BLaER1 treated with 17β-estradiol and CSF1 and Interleukin-3, amounts not matched to agents 10 nM and 100 nM (cell line): ENCODE results near the gene EFNA5.

Experiments used
- H3K27ac ChIP-seq, 11 experiments: shearing (Covaris generic); formaldehyde crosslinking; 2 replicates each; pipeline ENCODE4 v1.8.1; 2022
- H3K27me3 ChIP-seq, 11 experiments: shearing (Covaris generic); formaldehyde crosslinking; 2 replicates each; pipeline ENCODE4 v1.8.1; 2022
- H3K36me3 ChIP-seq, 11 experiments: shearing (Covaris generic); formaldehyde crosslinking; 2 replicates each; pipeline ENCODE4 v1.8.1; 2022
- H3K4me1 ChIP-seq, 10 experiments: shearing (Covaris generic); formaldehyde crosslinking; 2 replicates each; pipeline ENCODE4 v1.8.1; 2022
- H3K4me2 ChIP-seq, 11 experiments: shearing (Covaris generic); formaldehyde crosslinking; 2 replicates each; pipeline ENCODE4 v1.8.1; 2022
- H3K4me3 ChIP-seq, 10 experiments: shearing (Covaris generic); formaldehyde crosslinking; 2 replicates each; pipeline ENCODE4 v1.8.1; 2022
- H3K9ac ChIP-seq, 11 experiments: shearing (Covaris generic); formaldehyde crosslinking; 2 replicates each; pipeline ENCODE4 v1.8.1; 2022
- H3K9me3 ChIP-seq, 11 experiments: shearing (Covaris generic); formaldehyde crosslinking; replicated peaks in 1 of 11; 2 replicates each; pipeline ENCODE4 v1.8.1; 2022
- H4K20me1 ChIP-seq, 11 experiments: shearing (Covaris generic); formaldehyde crosslinking; 2 replicates each; pipeline ENCODE4 v1.8.1; 2022
- Cebpa-rat ChIP-seq, 11 experiments: shearing (Covaris generic); IDR thresholded peaks; 2 replicates each; pipeline ENCODE4 v1.8.1; 2022

Gene EFNA5

DNA sequence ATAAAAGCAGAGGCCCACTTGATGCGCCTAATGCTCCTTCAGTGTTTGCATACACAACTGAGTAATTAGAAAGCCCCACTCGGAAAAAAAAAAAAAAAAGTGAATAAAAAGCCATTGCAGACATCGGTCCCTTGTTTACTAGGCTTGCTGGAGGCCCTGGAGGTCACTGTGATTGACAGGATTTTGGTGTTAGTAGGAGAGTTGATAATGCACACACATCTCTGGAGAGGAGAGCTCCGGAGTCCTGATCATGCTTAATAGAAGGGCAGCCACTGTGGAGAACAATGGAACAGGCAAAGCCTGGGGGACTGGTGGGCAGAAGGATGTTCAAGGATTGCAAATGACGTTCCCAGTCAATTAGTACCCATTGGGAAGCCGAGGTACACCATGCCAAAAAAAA, 152.5 kb downstream of the EFNA5 start:
- Histone ChIP-seq H4K20me1 (no peaks in the 10 kb centered on the region), H3K4me1 (peaks cover 0 to 20% (median 6%) of the 10 kb centered on the region in 10 experiments; a peak in 8 of 20 replicates), H3K9me3 (no peaks in the 10 kb centered on the region), H3K27me3 (no peaks in the 10 kb centered on the region), H3K27ac (no peak overlapping the region), H3K36me3 (no peaks in the 10 kb centered on the region), H3K4me2 (no peak overlapping the region), H3K9ac (no peak overlapping the region), H3K4me3 (no peak overlapping the region)
- TF ChIP-seq Cebpa-rat (IDR thresholded peaks at IDR 0.05): no peak

DNA sequence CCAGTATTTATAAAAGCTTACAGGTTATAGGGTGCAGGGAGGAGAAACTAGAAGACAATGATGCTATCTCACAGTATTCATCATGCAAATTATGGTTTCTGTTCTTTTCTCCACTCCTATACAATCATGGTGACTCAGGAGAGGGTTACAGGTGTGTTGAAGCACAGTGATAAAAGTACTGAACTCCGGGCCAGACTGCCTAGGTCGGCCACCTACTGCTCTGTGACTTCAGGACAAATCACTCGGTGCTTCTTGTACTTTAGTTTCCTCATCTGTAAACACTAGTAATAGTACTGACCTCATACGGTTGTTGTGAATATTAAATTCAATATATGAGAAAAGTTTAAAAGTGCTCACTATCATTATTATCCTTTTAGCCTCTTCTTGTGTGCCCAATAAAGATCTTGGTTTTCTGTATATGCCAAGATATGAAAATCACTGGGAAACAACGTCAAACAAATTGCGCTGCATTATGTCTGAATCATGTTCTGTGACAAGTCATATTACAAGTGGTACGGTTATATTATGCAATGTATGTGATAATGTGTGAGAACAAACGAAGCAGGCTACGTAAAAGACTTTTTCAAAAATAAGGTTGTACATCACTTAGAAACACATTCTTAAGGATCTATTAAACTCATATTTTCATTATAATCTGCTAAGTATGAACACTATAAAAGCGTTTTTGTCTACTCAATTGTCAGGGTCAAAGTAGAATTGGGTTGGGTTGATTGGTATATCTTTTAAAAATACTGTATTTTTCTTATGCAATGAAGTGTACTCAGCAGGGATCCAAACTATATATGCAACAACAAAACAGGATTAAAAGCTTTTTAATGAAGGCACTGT, 153.3 kb downstream of the EFNA5 start:
- Histone ChIP-seq H3K36me3 (no peaks in the 10 kb centered on the region), H3K4me2 (no peak overlapping the region; a peak in 1 of 22 replicates), H3K4me1 (peaks cover 0 to 20% (median 6%) of the 10 kb centered on the region in 10 experiments; a peak in 8 of 20 replicates), H3K4me3 (no peak overlapping the region), H3K9me3 (no peaks in the 10 kb centered on the region), H4K20me1 (no peaks in the 10 kb centered on the region), H3K27ac (no peak overlapping the region), H3K9ac (no peak overlapping the region), H3K27me3 (no peaks in the 10 kb centered on the region)
- no peak for TF ChIP-seq Cebpa-rat (IDR thresholded peaks at IDR 0.05)

DNA sequence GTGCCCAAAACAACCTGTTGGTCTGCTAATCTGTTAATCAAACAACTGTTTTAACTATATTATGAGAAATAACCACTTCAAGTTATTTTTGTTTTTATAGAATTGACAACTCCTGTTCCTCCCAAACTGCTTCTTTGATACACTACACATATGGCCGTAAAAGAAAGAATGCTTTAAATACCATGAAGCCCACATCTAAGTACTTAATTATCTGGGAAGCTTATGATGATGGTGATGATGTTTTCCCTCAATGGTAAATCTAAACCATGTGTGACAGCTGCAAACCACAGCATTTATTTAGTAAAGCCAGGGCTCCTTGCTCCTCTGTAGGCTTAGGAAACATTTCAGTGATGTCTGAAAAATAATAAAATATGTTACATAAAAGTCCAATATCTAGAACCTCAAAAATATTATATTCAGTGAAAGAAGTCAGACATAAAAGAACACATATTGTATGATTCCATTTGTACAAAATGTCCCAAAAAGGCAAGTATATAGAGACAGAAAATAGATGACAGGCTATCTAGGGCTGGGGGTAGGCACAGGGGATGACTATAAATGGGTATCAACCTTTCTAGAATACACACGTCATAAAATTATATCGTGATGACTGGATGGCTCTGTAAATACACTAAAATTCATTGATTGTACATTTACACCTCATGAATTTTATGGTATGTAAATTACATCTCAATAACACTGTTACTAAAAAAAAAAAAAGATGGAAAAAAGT, 154.1 kb downstream of the EFNA5 start:
- no peaks in the 10 kb centered on the region for H3K27me3 ChIP-seq
- H3K9me3 ChIP-seq: no peaks in the 10 kb centered on the region
- H3K4me3 ChIP-seq: no peak overlapping the region
- TF ChIP-seq Cebpa-rat (IDR thresholded peaks at IDR 0.05): no peak
- H4K20me1 ChIP-seq: no peaks in the 10 kb centered on the region
- no peaks in the 10 kb centered on the region for H3K36me3 ChIP-seq
- H3K27ac ChIP-seq: no peak overlapping the region
- H3K4me1 ChIP-seq: peaks cover 0 to 20% (median 6%) of the 10 kb centered on the region in 10 experiments; a peak in 8 of 20 replicates
- H3K9ac ChIP-seq: no peak overlapping the region
- peak overlapping the region in 4 of 11 experiments; percentile 3 to 30 (median 14); a peak in 5 of 22 replicates for H3K4me2 ChIP-seq

GRCh38 chr5:107515521-107516080, 155.1 kb downstream of the EFNA5 start:
- H3K36me3 ChIP-seq: no peaks in the 10 kb centered on the region
- H3K4me1 ChIP-seq: peaks cover 0 to 20% (median 6%) of the 10 kb centered on the region in 10 experiments; a peak in 8 of 20 replicates
- no peak overlapping the region for H3K4me3 ChIP-seq
- no peaks in the 10 kb centered on the region for H3K9me3 ChIP-seq
- H4K20me1 ChIP-seq: no peaks in the 10 kb centered on the region
- H3K27me3 ChIP-seq: no peaks in the 10 kb centered on the region
- H3K27ac ChIP-seq: no peak overlapping the region
- H3K9ac ChIP-seq: no peak overlapping the region
- TF ChIP-seq Cebpa-rat (IDR thresholded peaks at IDR 0.05): no peak
- H3K4me2 ChIP-seq: peak overlapping the region in 3 of 11 experiments; percentile 7 to 30 (median 21); a peak in 4 of 22 replicates

DNA sequence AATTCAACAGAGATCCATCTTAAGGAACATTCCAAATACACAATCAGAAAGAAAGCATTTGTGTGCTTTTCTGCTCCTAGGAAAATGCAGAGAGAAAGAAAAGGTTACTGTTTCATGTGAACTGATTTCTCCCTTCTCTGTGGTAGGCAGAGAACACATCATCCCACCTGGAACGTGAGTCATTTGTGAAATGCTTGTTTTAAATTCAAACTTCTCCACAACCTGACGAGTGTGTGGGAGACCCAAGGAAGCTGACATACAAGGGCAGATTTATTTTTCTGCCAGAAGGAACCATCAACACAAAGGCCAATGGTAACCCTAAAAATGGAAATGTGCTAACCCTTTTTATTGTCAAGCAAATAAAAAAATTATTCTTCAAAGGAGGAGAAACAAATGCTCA, 156.4 kb downstream of the EFNA5 start:
- Histone ChIP-seq H3K27ac (no peak overlapping the region), H3K9ac (no peak overlapping the region), H3K4me1 (peaks cover 0 to 20% (median 6%) of the 10 kb centered on the region in 10 experiments; a peak in 8 of 20 replicates), H3K9me3 (no peaks in the 10 kb centered on the region), H4K20me1 (no peaks in the 10 kb centered on the region), H3K4me3 (no peak overlapping the region), H3K36me3 (no peaks in the 10 kb centered on the region), H3K4me2 (peak overlapping the region in 7 of 11 experiments; percentile 7 to 44 (median 27); a peak in 7 of 22 replicates), H3K27me3 (no peaks in the 10 kb centered on the region)
- no peak for TF ChIP-seq Cebpa-rat (IDR thresholded peaks at IDR 0.05)

- Histone ChIP-seq H3K27ac (no peak overlapping the region), H4K20me1 (no peaks in the 10 kb centered on the region), H3K27me3 (no peaks in the 10 kb centered on the region), H3K9ac (no peak overlapping the region), H3K4me1 (peaks cover 0 to 20% (median 6%) of the 10 kb centered on the region in 10 experiments; a peak in 8 of 20 replicates), H3K4me2 (peak overlapping the region in 7 of 11 experiments; percentile 7 to 44 (median 27); a peak in 10 of 22 replicates), H3K9me3 (no peaks in the 10 kb centered on the region), H3K4me3 (no peak overlapping the region), H3K36me3 (no peaks in the 10 kb centered on the region)
- no peak for TF ChIP-seq Cebpa-rat (IDR thresholded peaks at IDR 0.05)
These were observed 157.2 kb downstream of the EFNA5 start for GRCh38 chr5:107513337-107514085.

DNA sequence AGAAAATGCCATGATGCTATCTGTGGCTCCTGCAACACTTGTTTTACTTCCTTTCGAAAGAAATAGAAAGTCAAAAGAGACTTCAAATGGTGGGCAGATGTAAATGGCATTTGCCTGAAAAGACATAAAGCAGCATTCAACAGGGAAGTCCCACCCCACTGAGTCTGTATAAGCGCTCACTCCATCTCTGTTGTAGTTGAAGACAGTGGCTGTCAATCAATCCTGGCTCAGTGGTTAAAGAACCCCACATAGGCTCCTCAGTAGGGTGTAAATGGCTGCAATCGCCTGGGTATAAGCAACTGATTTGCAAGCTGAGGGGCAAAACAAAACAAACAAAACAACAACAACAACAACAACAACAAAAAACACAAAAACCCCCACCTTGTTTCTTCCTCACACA, 158.7 kb downstream of the EFNA5 start:
- Histone ChIP-seq H3K4me3 (no peak overlapping the region), H3K4me2 (no peak overlapping the region)
- TF ChIP-seq Cebpa-rat (IDR thresholded peaks at IDR 0.05): no peak

GRCh38 chr5:107510125-107510524, 160.6 kb downstream of the EFNA5 start:
- Histone ChIP-seq H3K27ac (no peak overlapping the region), H3K4me3 (no peak overlapping the region), H3K4me1 (peaks cover 0 to 11% (median 3%) of the 10 kb centered on the region in 10 experiments; a peak in 8 of 20 replicates), H3K9ac (no peak overlapping the region), H3K9me3 (no peaks in the 10 kb centered on the region), H3K4me2 (no peak overlapping the region), H3K27me3 (no peaks in the 10 kb centered on the region), H4K20me1 (no peaks in the 10 kb centered on the region), H3K36me3 (no peaks in the 10 kb centered on the region)
- TF ChIP-seq Cebpa-rat (IDR thresholded peaks at IDR 0.05): no peak

More for the DNA sequence above, 158.7 kb downstream of the EFNA5 start:
- Histone ChIP-seq H3K9ac (no peak overlapping the region), H3K9me3 (no peaks in the 10 kb centered on the region), H4K20me1 (no peaks in the 10 kb centered on the region), H3K27me3 (no peaks in the 10 kb centered on the region), H3K4me1 (peaks cover 0 to 20% (median 6%) of the 10 kb centered on the region in 10 experiments; a peak in 8 of 20 replicates), H3K36me3 (no peaks in the 10 kb centered on the region), H3K27ac (no peak overlapping the region)
